ENCODE results near the gene POLR2H. TPM values are rescaled to one million over a fixed set of nuclear protein-coding genes. Genes with fewer than 3 reads are reported as not detected.
A peak's percentile ranks its signal among the peaks of the same experiment; 100 is the strongest.
"Not testable (repeated sequence)": the region's sequence is repeated elsewhere in the genome, so short reads cannot be mapped to it uniquely, and the experiment has no call there.

Gene POLR2H
- total RNA-seq, 1 donor from 2014 or later = 48.1 TPM

DNA sequence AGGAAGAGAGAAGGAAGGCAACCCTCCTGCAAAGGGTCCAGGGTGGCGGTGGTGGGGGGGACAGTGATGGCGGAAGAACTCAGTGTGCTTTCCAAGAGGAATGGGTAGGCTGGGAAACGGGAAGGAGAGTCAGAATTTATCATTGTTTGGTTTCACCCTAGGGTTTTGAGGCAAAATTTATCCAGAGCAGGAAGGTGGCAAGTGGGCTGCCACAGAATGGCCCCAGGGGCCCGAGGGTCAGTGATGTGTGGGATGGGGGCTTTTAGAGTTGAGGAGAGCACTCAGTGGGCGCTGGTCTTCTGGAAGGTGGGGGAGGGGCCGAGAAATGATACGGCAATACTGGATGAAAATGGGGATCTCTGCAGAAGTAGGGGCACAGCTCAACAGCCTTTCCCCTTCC is 23.5 kb upstream of the POLR2H start:
- TF ChIP-seq, protein P1, sequence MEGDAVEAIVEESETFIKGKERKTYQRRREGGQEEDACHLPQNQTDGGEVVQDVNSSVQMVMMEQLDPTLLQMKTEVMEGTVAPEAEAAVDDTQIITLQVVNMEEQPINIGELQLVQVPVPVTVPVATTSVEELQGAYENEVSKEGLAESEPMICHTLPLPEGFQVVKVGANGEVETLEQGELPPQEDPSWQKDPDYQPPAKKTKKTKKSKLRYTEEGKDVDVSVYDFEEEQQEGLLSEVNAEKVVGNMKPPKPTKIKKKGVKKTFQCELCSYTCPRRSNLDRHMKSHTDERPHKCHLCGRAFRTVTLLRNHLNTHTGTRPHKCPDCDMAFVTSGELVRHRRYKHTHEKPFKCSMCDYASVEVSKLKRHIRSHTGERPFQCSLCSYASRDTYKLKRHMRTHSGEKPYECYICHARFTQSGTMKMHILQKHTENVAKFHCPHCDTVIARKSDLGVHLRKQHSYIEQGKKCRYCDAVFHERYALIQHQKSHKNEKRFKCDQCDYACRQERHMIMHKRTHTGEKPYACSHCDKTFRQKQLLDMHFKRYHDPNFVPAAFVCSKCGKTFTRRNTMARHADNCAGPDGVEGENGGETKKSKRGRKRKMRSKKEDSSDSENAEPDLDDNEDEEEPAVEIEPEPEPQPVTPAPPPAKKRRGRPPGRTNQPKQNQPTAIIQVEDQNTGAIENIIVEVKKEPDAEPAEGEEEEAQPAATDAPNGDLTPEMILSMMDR (IDR thresholded peaks at IDR 0.05; ENCODE audit: partially characterized antibody, unreplicated experiment) = no peak
- no peak for DNase-seq
- H3K4me1 Mint-ChIP-seq (ENCODE audit: low read depth, unreplicated experiment) = peaks cover 28% of the 10 kb centered on the region
- H3K36me3 Mint-ChIP-seq (ENCODE audit: unreplicated experiment) = no peaks in the 10 kb centered on the region
- H3K4me3 Mint-ChIP-seq (ENCODE audit: unreplicated experiment) = peak overlapping the region; percentile 94
- peaks cover 14% of the 10 kb centered on the region for H3K27me3 Mint-ChIP-seq (ENCODE audit: unreplicated experiment)
- peaks cover 14% of the 10 kb centered on the region for H3K9me3 Mint-ChIP-seq (ENCODE audit: unreplicated experiment)
- H3K27ac Mint-ChIP-seq (ENCODE audit: unreplicated experiment) = peak overlapping the region; percentile 95

DNA sequence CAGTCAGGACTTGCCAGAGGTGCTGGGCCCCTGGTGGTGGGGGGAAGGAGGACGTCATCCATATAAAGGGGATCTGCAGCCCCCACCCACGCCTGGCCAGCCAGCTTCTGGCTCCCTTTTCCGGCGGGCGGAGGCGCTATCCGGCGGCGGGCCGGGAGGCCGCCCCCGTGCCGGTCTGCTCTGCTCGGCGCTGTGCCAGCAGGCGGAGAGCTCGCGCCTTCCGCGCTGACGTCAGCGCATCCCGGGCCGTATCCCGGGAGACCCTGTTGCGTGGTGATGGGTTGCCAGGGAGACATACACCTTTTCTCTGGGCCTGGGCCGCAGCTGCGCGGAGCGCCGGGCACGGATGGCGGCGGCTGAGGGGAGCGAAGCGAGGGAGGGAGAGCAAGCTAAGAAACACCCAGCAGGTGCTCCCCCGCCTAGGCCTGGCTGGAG is 23.0 kb upstream of the POLR2H start:
- Mint-ChIP-seq H3K4me3 (ENCODE audit: unreplicated experiment) (peak overlapping the region; percentile 94), H3K27ac (ENCODE audit: unreplicated experiment) (peak overlapping the region; percentile 95), H3K9me3 (ENCODE audit: unreplicated experiment) (peaks cover 14% of the 10 kb centered on the region)

GRCh38 chr3:184339001-184339400 is 22.5 kb upstream of the POLR2H start:
- peaks cover 9% of the 10 kb centered on the region for H3K27me3 Mint-ChIP-seq (ENCODE audit: unreplicated experiment)
- peak overlapping the region; percentile 95 for H3K27ac Mint-ChIP-seq (ENCODE audit: unreplicated experiment)
- H3K4me3 Mint-ChIP-seq (ENCODE audit: unreplicated experiment) = peak overlapping the region; percentile 94
- H3K36me3 Mint-ChIP-seq (ENCODE audit: unreplicated experiment) = no peaks in the 10 kb centered on the region
- TF ChIP-seq, protein P1 (IDR thresholded peaks at IDR 0.05; ENCODE audit: partially characterized antibody, unreplicated experiment) = no peak
- peaks cover 28% of the 10 kb centered on the region for H3K4me1 Mint-ChIP-seq (ENCODE audit: low read depth, unreplicated experiment)
- no peak for DNase-seq
- peaks cover 11% of the 10 kb centered on the region for H3K9me3 Mint-ChIP-seq (ENCODE audit: unreplicated experiment)

More for the DNA sequence above, 23.0 kb upstream of the POLR2H start:
- DNase-seq = peak; percentile 95
- TF ChIP-seq, protein P1 (IDR thresholded peaks at IDR 0.05; ENCODE audit: partially characterized antibody, unreplicated experiment) = peak; percentile 39
- H3K27me3 Mint-ChIP-seq (ENCODE audit: unreplicated experiment) = peaks cover 14% of the 10 kb centered on the region
- peaks cover 28% of the 10 kb centered on the region for H3K4me1 Mint-ChIP-seq (ENCODE audit: low read depth, unreplicated experiment)
- H3K36me3 Mint-ChIP-seq (ENCODE audit: unreplicated experiment) = no peaks in the 10 kb centered on the region

DNA sequence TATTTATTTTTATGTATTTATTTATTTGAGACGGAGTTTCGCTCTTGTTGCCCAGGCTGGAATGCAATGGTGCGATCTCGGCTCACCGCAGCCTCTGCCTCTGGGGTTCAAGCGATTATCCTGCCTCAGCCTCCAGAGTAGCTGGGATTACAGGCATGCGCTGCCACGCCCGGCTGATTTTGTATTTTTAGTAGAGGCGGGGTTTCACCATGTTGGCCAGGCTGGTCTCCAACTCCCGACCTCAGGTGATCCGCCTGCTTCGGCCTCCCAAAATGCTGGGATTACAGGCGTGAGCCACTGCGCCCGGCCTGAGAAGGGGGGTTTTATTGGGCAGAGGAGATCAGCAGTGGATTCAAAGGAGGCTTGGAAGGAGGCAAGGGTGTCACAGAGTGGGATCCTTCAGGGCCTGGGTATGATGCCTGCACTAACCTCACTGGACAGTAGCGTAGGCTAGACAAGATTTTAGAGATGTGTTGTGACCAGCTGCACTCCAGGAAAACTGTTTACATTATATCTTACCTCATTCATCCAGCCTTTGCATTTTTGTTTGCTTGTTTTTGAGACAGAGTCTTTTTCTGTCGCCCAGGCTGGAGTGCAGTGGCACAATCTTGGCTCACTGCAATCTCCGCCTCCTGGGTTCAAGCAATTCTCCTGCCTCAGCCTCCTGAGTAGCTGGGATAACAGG is 21.9 kb upstream of the POLR2H start:
- H3K36me3 Mint-ChIP-seq (ENCODE audit: unreplicated experiment); DNase-seq; H3K9me3 Mint-ChIP-seq (ENCODE audit: unreplicated experiment); H3K27me3 Mint-ChIP-seq (ENCODE audit: unreplicated experiment); H3K27ac Mint-ChIP-seq (ENCODE audit: unreplicated experiment): not testable (repeated sequence)
- peaks cover 28% of the 10 kb centered on the region for H3K4me1 Mint-ChIP-seq (ENCODE audit: low read depth, unreplicated experiment)
- H3K4me3 Mint-ChIP-seq (ENCODE audit: unreplicated experiment) = peak overlapping the region; percentile 49

DNA sequence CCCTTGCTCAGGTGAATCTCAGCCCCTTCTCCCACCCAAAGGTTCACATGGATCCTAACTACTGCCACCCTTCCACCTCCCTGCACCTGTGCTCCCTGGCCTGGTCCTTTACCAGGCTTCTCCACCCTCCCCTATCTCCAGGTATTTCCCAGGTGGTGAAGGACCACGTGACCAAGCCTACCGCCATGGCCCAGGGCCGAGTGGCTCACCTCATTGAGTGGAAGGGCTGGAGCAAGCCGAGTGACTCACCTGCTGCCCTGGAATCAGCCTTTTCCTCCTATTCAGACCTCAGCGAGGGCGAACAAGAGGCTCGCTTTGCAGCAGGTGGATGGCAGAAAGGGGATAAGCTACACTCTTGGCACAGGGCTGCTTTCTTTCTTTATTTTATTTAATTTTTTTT is 19.6 kb upstream of the POLR2H start:
- H3K4me3 Mint-ChIP-seq (ENCODE audit: unreplicated experiment) = no peak overlapping the region
- peaks cover 29% of the 10 kb centered on the region for H3K4me1 Mint-ChIP-seq (ENCODE audit: low read depth, unreplicated experiment)
- TF ChIP-seq, protein P1 (IDR thresholded peaks at IDR 0.05; ENCODE audit: partially characterized antibody, unreplicated experiment) = no peak
- peaks cover 11% of the 10 kb centered on the region for H3K27me3 Mint-ChIP-seq (ENCODE audit: unreplicated experiment)
- peaks cover 5% of the 10 kb centered on the region for H3K9me3 Mint-ChIP-seq (ENCODE audit: unreplicated experiment)
- H3K27ac Mint-ChIP-seq (ENCODE audit: unreplicated experiment) = no peak overlapping the region
- no peak for DNase-seq
- H3K36me3 Mint-ChIP-seq (ENCODE audit: unreplicated experiment) = no peaks in the 10 kb centered on the region
